Gastroesophageal sphincter (tissue), 3 donors: Measurements from ENCODE around the gene CRYBA4.

Source experiments
- CTCF ChIP-seq, 4 experiments: fragments of 200-600 bp in 2 of 4; fragments of 450-650 bp in 2 of 4; sonication (generic) in 1 of 4; IDR thresholded peaks; one replicate each; pipeline ENCODE4 v1.5.1; 2017 to 2019; ENCODE audit warnings: antibody characterized with exemption in 4 of 4, mild to moderate bottlenecking in 2 of 4, moderate library complexity in 2 of 4
- EP300 ChIP-seq: sonication (generic); formaldehyde crosslinking; IDR thresholded peaks from one replicate; pipeline ENCODE4 v1.6.1; 2017; ENCODE audit warnings: antibody characterized with exemption, mild to moderate bottlenecking
- POLR2A ChIP-seq, 2 donors: fragments of 450-650 bp; IDR thresholded peaks; one replicate each; pipeline ENCODE4 v1.6.1; 2017; ENCODE audit warnings: antibody characterized with exemption in 2 of 2, mild to moderate bottlenecking in 2 of 2, moderate library complexity in 1 of 2
- POLR2AphosphoS5 ChIP-seq: sonication (generic); formaldehyde crosslinking; IDR thresholded peaks from one replicate; pipeline ENCODE4 v1.6.1; 2017; ENCODE audit warnings: antibody characterized with exemption

GRCh38 chr22:26614322-26614721 is 7.4 kb upstream of the CRYBA4 start:
- no peak for TF ChIP-seq CTCF (IDR thresholded peaks at IDR 0.05)
- TF ChIP-seq POLR2A (IDR thresholded peaks at IDR 0.05), result no peak
- no peak for TF ChIP-seq POLR2AphosphoS5
- no peak for TF ChIP-seq EP300
